ENCODE results near the gene XKR3.
"Not testable (repeated sequence)": the region's sequence is repeated elsewhere in the genome, so short reads cannot be mapped to it uniquely, and the experiment has no call there.

The XKR3 gene

GRCh38 chr22:16734271-16734670 is 90.9 kb downstream of the XKR3 start:
- DNase-seq = not testable (repeated sequence)
